ENCODE results near the gene B9D2. TPM values are rescaled to one million over a fixed set of nuclear protein-coding genes. Genes with fewer than 3 reads are reported as not detected.

B9D2 gene
- total and polyA plus RNA-seq, 2 experiments from 2014 or later = 2.7 to 7.4 TPM

DNA sequence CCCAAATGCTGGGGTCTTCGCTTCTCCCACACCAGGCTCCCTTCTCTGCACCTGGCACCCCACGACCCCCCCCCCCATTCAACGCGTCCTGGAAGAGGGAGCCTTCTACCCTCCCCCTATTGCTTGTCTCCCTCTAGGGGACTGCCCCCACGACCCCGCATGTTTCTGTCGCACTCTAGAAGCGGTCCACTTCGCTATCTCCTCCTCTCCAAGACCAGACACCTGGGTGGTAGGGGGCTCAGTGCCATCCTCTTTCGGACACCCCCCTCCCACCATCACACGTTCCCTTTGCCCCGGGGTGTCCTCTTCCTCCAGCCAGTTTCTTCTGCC, 11.7 kb downstream of the B9D2 start (continued):
- TF ChIP-seq, protein P1, sequence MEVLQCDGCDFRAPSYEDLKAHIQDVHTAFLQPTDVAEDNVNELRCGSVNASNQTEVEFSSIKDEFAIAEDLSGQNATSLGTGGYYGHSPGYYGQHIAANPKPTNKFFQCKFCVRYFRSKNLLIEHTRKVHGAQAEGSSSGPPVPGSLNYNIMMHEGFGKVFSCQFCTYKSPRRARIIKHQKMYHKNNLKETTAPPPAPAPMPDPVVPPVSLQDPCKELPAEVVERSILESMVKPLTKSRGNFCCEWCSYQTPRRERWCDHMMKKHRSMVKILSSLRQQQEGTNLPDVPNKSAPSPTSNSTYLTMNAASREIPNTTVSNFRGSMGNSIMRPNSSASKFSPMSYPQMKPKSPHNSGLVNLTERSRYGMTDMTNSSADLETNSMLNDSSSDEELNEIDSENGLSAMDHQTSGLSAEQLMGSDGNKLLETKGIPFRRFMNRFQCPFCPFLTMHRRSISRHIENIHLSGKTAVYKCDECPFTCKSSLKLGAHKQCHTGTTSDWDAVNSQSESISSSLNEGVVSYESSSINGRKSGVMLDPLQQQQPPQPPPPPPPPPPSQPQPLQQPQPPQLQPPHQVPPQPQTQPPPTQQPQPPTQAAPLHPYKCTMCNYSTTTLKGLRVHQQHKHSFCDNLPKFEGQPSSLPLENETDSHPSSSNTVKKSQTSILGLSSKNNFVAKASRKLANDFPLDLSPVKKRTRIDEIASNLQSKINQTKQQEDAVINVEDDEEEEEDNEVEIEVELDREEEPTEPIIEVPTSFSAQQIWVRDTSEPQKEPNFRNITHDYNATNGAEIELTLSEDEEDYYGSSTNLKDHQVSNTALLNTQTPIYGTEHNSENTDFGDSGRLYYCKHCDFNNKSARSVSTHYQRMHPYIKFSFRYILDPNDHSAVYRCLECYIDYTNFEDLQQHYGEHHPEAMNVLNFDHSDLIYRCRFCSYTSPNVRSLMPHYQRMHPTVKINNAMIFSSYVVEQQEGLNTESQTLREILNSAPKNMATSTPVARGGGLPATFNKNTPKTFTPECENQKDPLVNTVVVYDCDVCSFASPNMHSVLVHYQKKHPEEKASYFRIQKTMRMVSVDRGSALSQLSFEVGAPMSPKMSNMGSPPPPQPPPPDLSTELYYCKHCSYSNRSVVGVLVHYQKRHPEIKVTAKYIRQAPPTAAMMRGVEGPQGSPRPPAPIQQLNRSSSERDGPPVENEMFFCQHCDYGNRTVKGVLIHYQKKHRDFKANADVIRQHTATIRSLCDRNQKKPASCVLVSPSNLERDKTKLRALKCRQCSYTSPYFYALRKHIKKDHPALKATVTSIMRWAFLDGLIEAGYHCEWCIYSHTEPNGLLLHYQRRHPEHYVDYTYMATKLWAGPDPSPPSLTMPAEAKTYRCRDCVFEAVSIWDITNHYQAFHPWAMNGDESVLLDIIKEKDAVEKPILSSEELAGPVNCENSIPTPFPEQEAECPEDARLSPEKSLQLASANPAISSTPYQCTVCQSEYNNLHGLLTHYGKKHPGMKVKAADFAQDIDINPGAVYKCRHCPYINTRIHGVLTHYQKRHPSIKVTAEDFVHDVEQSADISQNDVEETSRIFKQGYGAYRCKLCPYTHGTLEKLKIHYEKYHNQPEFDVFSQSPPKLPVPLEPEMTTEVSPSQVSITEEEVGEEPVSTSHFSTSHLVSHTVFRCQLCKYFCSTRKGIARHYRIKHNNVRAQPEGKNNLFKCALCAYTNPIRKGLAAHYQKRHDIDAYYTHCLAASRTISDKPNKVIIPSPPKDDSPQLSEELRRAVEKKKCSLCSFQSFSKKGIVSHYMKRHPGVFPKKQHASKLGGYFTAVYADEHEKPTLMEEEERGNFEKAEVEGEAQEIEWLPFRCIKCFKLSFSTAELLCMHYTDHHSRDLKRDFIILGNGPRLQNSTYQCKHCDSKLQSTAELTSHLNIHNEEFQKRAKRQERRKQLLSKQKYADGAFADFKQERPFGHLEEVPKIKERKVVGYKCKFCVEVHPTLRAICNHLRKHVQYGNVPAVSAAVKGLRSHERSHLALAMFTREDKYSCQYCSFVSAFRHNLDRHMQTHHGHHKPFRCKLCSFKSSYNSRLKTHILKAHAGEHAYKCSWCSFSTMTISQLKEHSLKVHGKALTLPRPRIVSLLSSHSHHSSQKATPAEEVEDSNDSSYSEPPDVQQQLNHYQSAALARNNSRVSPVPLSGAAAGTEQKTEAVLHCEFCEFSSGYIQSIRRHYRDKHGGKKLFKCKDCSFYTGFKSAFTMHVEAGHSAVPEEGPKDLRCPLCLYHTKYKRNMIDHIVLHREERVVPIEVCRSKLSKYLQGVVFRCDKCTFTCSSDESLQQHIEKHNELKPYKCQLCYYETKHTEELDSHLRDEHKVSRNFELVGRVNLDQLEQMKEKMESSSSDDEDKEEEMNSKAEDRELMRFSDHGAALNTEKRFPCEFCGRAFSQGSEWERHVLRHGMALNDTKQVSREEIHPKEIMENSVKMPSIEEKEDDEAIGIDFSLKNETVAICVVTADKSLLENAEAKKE (CRISPR knock-in tag; IDR thresholded peaks at IDR 0.05) = no peak

DNA sequence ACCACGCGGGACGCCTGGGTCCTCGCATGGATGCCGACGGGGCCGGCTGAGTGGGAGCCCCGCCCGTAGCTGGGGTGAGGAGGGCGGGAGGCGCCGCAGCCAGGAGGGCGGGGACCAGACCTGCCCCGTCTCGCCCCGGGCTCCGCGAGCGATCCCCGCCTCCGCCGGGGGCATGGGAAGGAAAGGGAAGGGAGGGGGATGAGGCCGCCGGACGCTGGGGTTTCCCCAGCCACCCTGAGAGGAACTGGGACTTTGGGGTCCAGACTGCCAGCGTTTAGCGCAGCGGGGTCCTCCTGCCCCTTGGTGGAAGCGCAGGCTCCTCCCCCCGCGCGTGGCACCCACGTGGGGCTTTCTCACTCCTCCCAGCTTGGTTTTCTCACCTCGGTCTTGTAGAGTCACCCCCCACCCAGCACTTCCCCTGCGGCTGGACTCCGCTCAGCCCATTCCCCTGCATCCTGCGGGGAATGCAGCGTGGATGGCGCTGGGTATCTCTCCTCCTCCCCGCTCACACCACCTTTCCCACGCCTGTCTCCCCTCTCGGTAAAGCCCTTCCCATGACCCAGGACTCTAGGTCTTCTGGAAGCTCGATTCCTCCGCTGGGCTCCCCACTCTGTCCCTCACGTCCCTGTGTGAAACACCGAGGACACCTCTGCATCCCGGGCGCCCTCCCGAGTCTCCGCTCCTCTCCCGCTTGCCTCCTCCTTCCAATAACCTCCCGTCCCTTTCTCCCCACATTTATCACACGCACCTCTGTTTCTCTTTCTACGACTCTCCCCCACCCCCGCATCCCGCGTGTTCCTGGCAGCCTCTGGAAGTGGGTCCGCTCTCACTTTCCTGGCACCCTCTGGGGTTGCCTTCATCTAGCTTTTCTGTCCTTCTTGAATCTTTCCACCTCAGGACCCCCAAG, 12.4 kb downstream of the B9D2 start:
- H3K4me1 Mint-ChIP-seq = peaks cover 19% of the 10 kb centered on the region
- Histone ChIP-seq H2AFZ (peak overlapping the region; percentile 66), H3K4me3 (peak overlapping the region; percentile 91), H4K20me1 (replicated peaks; ENCODE audit: insufficient read depth) (0 out of 2 replicates have a peak, but pooled peaks cover 3% of the 10 kb centered on the region), H3K27ac (ENCODE audit: low read depth) (no peak overlapping the region), H3K36me3 (ENCODE audit: insufficient read depth) (no peaks in the 10 kb centered on the region), H3F3A (replicated peaks; ENCODE audit: low read depth) (peaks cover 6% of the 10 kb centered on the region; the same call in 1 of the 2 replicates), H3K4me2 (peak overlapping the region; percentile 98), H3K4me1 (ENCODE audit: insufficient read depth) (peaks cover 12% of the 10 kb centered on the region; the same call in 1 of the 2 replicates), H3K79me2 (replicated peaks; ENCODE audit: insufficient read depth) (no peaks in the 10 kb centered on the region), H3K9me2 (ENCODE audit: insufficient read depth) (no peaks in the 10 kb centered on the region), H3K27me3 (ENCODE audit: insufficient read depth) (peaks cover 42% of the 10 kb centered on the region)
- peaks cover 60% of the 10 kb centered on the region for H3K27me3 Mint-ChIP-seq (ENCODE audit: insufficient read depth, low read depth, poor library complexity)
- peaks cover 2% of the 10 kb centered on the region; the same call in 2 of the 3 replicates for H3K36me3 Mint-ChIP-seq (ENCODE audit: low read depth)
- H3K4me3 Mint-ChIP-seq = peak overlapping the region; percentile 87
- peak; percentile 66 for DNase-seq (ENCODE audit: low spot score)
- peak; percentile 46 for ATAC-seq
- TF ChIP-seq EZH2 (IDR thresholded peaks at IDR 0.05; ENCODE audit: low read depth, unreplicated experiment) (peak; percentile 47), CREB1 (CRISPR knock-in tag; IDR thresholded peaks at IDR 0.05; ENCODE audit: low read depth) (no peak)
- H3K27ac Mint-ChIP-seq = no peak overlapping the region
- no peaks in the 10 kb centered on the region; the same call in 2 of the 3 replicates for H3K9me3 Mint-ChIP-seq
